HCT116 (cell line): ENCODE results near the gene NDUFS7.

Experiments used
- CTCF ChIP-seq, 3 experiments: fragments of 200-600 bp in 1 of 3; sonication (generic) in 1 of 3; IDR thresholded peaks in 2 of 3; conservative IDR thresholded peaks in 1 of 3; 2 replicates each; pipeline ENCODE4 v1.5.1; 2012 to 2017; ENCODE audit warnings: low read depth in 2 of 3, low read length in 2 of 3, antibody characterized with exemption in 1 of 3, borderline replicate concordance in 1 of 3, control low read depth in 1 of 3, mild to moderate bottlenecking in 1 of 3, mixed read lengths in 1 of 3, mixed run types in 1 of 3, moderate library complexity in 1 of 3; ENCODE audit not compliant: insufficient read depth in 1 of 3
- EGR1 ChIP-seq: IDR thresholded peaks from 2 replicates; pipeline ENCODE4 v1.6.1; 2012; ENCODE audit warnings: low read depth
- POLR2A ChIP-seq: IDR thresholded peaks from 2 replicates; pipeline ENCODE4 v1.7.0; 2011; ENCODE audit warnings: borderline replicate concordance; ENCODE audit not compliant: insufficient read depth, insufficient read length; ENCODE audit errors: extremely low read depth
- POLR2AphosphoS5 ChIP-seq: IDR thresholded peaks from 2 replicates; pipeline ENCODE4 v1.6.1; 2011; ENCODE audit warnings: mild to moderate bottlenecking, low read depth, low read length, moderate library complexity
- TF ChIP-seq, protein P1 (sequence below): IDR thresholded peaks from 2 replicates; pipeline ENCODE4 v1.6.1; 2012

GRCh38 chr19:1410136-1410786 is 26.6 kb downstream of the NDUFS7 start:
- TF ChIP-seq POLR2A (no peak), EGR1 (no peak), CTCF (IDR thresholded peaks at IDR 0.05 in 2 of 3, conservative IDR thresholded peaks at IDR 0.05 in 1 of 3; ENCODE audit: borderline replicate concordance in 1 of 3, insufficient read depth in 1 of 3, low read depth in 2 of 3, low read length in 2 of 3) (no peak), POLR2AphosphoS5 (no peak)
- TF ChIP-seq, protein P1, sequence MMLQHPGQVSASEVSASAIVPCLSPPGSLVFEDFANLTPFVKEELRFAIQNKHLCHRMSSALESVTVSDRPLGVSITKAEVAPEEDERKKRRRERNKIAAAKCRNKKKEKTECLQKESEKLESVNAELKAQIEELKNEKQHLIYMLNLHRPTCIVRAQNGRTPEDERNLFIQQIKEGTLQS: no peak
